Measurements from ENCODE around the gene DMD. TPM values are rescaled to one million over a fixed set of nuclear protein-coding genes. Genes with fewer than 3 reads are reported as not detected.

DMD gene
- total and polyA plus RNA-seq, 3 experiments from 2014 or later = 0.03 to 0.48 (median 0.40) TPM

GRCh38 chrX:31796624-31797023 lies 1414.7 kb downstream of the DMD start:
- Histone ChIP-seq H3K9me3 (ENCODE audit: low read length) (no peaks in the 10 kb centered on the region), H3K4me1 (ENCODE audit: insufficient read depth, low read length) (no peaks in the 10 kb centered on the region), H3K4me3 (ENCODE audit: low read length) (no peak overlapping the region), H3K27ac (ENCODE audit: low read depth, low read length) (no peak overlapping the region), H3K36me3 (ENCODE audit: insufficient read depth, low read length) (no peaks in the 10 kb centered on the region), H3K27me3 (ENCODE audit: insufficient read depth, low read length, poor library complexity, severe bottlenecking) (no peaks in the 10 kb centered on the region)
- Mint-ChIP-seq H3K9me3 (peaks cover 0 to 4% (median 2%) of the 10 kb centered on the region in 5 donors), H3K36me3 (no peaks in the 10 kb centered on the region), H3K27ac (no peak overlapping the region), H3K4me1 (no peaks in the 10 kb centered on the region), H3K4me3 (no peak overlapping the region), H3K27me3 (no peaks in the 10 kb centered on the region)
- CTCF ChIA-PET = no interaction called here
- POLR2A ChIA-PET = no interaction called here
- no peak for DNase-seq

DNA sequence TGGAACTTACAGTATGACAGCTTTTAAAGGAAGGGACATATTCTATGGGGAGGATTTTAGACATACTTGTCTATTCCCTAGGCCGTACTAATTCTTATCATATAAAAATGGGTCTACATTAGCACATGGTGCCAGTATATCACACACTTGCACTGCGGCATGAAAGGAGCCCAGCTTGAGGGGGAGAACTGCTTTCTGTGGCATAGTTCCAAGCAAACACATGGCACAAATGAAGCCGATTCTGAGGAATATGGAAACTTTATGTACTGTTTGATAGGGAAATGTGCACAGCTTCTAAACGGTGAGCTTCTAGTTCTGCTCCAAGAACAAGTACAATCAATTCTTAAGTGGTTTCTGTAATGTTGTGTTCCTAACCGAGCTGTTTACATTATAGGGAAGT lies 1463.9 kb downstream of the DMD start:
- CTCF ChIA-PET = no interaction called here

DNA sequence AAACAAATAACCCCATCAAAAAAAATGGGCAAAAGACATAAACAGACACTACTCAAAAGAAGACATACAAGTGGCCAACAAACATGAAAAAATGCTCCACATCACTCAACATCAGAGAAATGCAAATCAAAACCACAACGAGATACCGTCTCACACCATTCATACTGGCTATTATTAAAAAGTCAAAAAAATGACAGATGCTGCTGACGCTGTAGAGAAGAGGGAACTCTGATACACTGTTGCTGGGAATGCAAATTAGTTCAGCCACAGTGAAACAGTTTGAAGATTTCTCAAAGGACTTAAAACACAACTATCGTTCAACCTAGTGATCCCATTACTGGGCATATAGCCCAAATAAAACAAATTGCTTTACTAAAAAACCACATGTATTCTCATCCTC lies 1468.3 kb downstream of the DMD start:
- H3K9me3 Mint-ChIP-seq = peaks cover 5 to 15% (median 5%) of the 10 kb centered on the region in 5 donors
- Histone ChIP-seq H3K4me3 (ENCODE audit: low read length) (no peak overlapping the region), H3K4me1 (ENCODE audit: insufficient read depth, low read length) (no peaks in the 10 kb centered on the region), H3K27me3 (ENCODE audit: insufficient read depth, low read length, poor library complexity, severe bottlenecking) (no peaks in the 10 kb centered on the region), H3K36me3 (ENCODE audit: insufficient read depth, low read length) (no peaks in the 10 kb centered on the region), H3K27ac (ENCODE audit: low read depth, low read length) (no peak overlapping the region), H3K9me3 (ENCODE audit: low read length) (no peaks in the 10 kb centered on the region)
- H3K4me1 Mint-ChIP-seq = no peaks in the 10 kb centered on the region
- H3K27ac Mint-ChIP-seq = no peak overlapping the region
- H3K36me3 Mint-ChIP-seq = no peaks in the 10 kb centered on the region
- no peaks in the 10 kb centered on the region for H3K27me3 Mint-ChIP-seq
- ChIA-PET POLR2A (no interaction called here), CTCF (no interaction called here)
- DNase-seq = no peak
- H3K4me3 Mint-ChIP-seq = no peak overlapping the region

More for the DNA sequence above, 1463.9 kb downstream of the DMD start:
- Mint-ChIP-seq H3K27ac (no peak overlapping the region), H3K9me3 (peaks cover 3 to 13% (median 9%) of the 10 kb centered on the region in 5 donors), H3K36me3 (no peaks in the 10 kb centered on the region), H3K27me3 (peaks cover 0 to 2% of the 10 kb centered on the region in 2 donors), H3K4me3 (no peak overlapping the region), H3K4me1 (no peaks in the 10 kb centered on the region)
- H3K36me3 ChIP-seq (ENCODE audit: insufficient read depth, low read length) = no peaks in the 10 kb centered on the region
- H3K27ac ChIP-seq (ENCODE audit: low read depth, low read length) = no peak overlapping the region
- DNase-seq = no peak
- no peaks in the 10 kb centered on the region for H3K9me3 ChIP-seq (ENCODE audit: low read length)
- H3K4me3 ChIP-seq (ENCODE audit: low read length) = no peak overlapping the region
- H3K4me1 ChIP-seq (ENCODE audit: insufficient read depth, low read length) = no peaks in the 10 kb centered on the region
- POLR2A ChIA-PET = no interaction called here
- H3K27me3 ChIP-seq (ENCODE audit: insufficient read depth, low read length, poor library complexity, severe bottlenecking) = no peaks in the 10 kb centered on the region

- H3K27ac Mint-ChIP-seq = no peak overlapping the region
- no peak overlapping the region for H3K4me3 Mint-ChIP-seq
- H3K9me3 ChIP-seq (ENCODE audit: low read length) = no peaks in the 10 kb centered on the region
- no peak overlapping the region for H3K27ac ChIP-seq (ENCODE audit: low read depth, low read length)
- no peaks in the 10 kb centered on the region for H3K4me1 Mint-ChIP-seq
- H3K9me3 Mint-ChIP-seq = peaks cover 0 to 1% (median 0%) of the 10 kb centered on the region in 5 donors
- no peaks in the 10 kb centered on the region for H3K36me3 Mint-ChIP-seq
- no peak overlapping the region for H3K4me3 ChIP-seq (ENCODE audit: low read length)
- no peak for DNase-seq
- H3K27me3 ChIP-seq (ENCODE audit: insufficient read depth, low read length, poor library complexity, severe bottlenecking) = no peaks in the 10 kb centered on the region
- H3K36me3 ChIP-seq (ENCODE audit: insufficient read depth, low read length) = no peaks in the 10 kb centered on the region
- POLR2A ChIA-PET = no interaction called here
- H3K27me3 Mint-ChIP-seq = no peaks in the 10 kb centered on the region
- H3K4me1 ChIP-seq (ENCODE audit: insufficient read depth, low read length) = no peaks in the 10 kb centered on the region
- CTCF ChIA-PET = no interaction called here
Measured at GRCh38 chrX:31717474-31717873, 1493.9 kb downstream of the DMD start.

DNA sequence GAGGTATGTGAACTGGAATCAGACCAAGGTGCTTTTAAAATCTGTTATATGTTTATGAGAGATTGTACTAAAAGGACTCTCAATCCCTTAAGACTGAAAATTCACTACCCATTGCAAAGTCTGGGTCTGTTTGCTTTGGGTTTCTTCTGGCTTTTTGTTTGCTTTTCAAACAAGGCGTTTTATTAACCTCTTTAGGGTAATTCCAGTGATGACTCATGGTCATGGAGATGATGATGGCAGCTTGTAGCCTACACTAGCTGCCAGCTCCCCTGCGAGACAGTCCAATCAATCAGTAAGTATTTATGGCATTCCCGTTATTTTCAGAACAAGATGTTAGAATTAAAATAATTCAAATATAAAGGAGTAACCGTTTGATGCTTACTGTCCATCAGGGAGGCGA lies 1495.7 kb downstream of the DMD start:
- Histone ChIP-seq H3K4me1 (ENCODE audit: insufficient read depth, low read length) (no peaks in the 10 kb centered on the region), H3K27me3 (ENCODE audit: insufficient read depth, low read length, poor library complexity, severe bottlenecking) (no peaks in the 10 kb centered on the region), H3K9me3 (ENCODE audit: low read length) (no peaks in the 10 kb centered on the region), H3K36me3 (ENCODE audit: insufficient read depth, low read length) (no peaks in the 10 kb centered on the region), H3K4me3 (ENCODE audit: low read length) (no peak overlapping the region), H3K27ac (ENCODE audit: low read depth, low read length) (no peak overlapping the region)
- POLR2A ChIA-PET = no interaction called here
- CTCF ChIA-PET = no interaction called here
- no peak for DNase-seq
- H3K4me1 Mint-ChIP-seq = no peaks in the 10 kb centered on the region
- H3K36me3 Mint-ChIP-seq = no peaks in the 10 kb centered on the region
- no peaks in the 10 kb centered on the region for H3K27me3 Mint-ChIP-seq
- H3K27ac Mint-ChIP-seq = no peak overlapping the region
- no peaks in the 10 kb centered on the region for H3K9me3 Mint-ChIP-seq
- no peak overlapping the region for H3K4me3 Mint-ChIP-seq

- Histone ChIP-seq H3K27ac (ENCODE audit: low read depth, low read length) (no peak overlapping the region), H3K4me1 (ENCODE audit: insufficient read depth, low read length) (no peaks in the 10 kb centered on the region), H3K9me3 (ENCODE audit: low read length) (no peaks in the 10 kb centered on the region), H3K36me3 (ENCODE audit: insufficient read depth, low read length) (no peaks in the 10 kb centered on the region), H3K4me3 (ENCODE audit: low read length) (no peak overlapping the region), H3K27me3 (ENCODE audit: insufficient read depth, low read length, poor library complexity, severe bottlenecking) (no peaks in the 10 kb centered on the region)
- Mint-ChIP-seq H3K27me3 (peaks cover 0 to 2% of the 10 kb centered on the region in 2 donors), H3K4me3 (no peak overlapping the region), H3K36me3 (no peaks in the 10 kb centered on the region), H3K9me3 (no peaks in the 10 kb centered on the region), H3K4me1 (no peaks in the 10 kb centered on the region), H3K27ac (no peak overlapping the region)
- no peak for DNase-seq
- ChIA-PET CTCF (no interaction called here), POLR2A (no interaction called here)
Measured at GRCh38 chrX:31714797-31715196, 1496.6 kb downstream of the DMD start.

DNA sequence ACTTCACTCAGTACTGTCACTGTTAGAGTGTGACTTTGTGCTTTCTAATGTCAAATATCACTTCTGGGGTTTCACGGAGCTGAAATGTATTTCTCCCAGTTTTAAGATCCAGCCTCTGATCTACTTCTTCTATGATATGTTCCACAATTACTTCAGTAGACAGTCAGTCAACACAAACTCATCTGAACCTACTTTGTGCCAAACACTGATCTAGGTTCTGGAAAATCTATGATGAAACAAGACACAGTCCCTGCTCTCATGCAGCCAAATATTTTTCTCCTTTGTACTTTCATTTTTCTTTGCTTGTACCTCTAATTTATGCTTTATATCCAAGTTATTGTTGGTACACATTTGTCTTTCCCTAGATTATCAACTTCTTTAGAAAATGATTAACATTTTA lies 1498.2 kb downstream of the DMD start:
- H3K27ac Mint-ChIP-seq = no peak overlapping the region
- POLR2A ChIA-PET = no interaction called here
- H3K27ac ChIP-seq (ENCODE audit: low read depth, low read length) = no peak overlapping the region

DNA sequence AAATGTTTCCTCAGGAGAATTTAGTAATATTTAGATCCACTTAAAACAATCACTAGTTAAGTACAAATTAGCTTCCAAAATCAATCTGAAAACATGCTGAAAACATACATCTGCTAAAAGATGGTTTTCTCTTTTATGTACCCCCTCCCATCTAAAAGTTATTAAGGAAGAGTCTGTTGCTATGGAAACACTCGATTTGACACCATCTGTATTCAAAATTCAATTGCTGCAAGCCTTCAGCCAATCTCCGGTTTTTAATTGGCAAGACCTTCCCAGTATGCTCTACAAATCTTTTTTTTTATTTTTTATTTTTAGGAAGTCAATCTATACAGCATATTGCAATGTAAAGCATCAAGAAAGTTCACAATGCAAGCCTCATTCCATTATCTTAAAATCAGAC lies 1500.2 kb downstream of the DMD start:
- Histone ChIP-seq H3K9me3 (ENCODE audit: low read length) (no peaks in the 10 kb centered on the region), H3K4me1 (ENCODE audit: insufficient read depth, low read length) (no peaks in the 10 kb centered on the region), H3K27ac (ENCODE audit: low read depth, low read length) (no peak overlapping the region), H3K4me3 (ENCODE audit: low read length) (no peak overlapping the region), H3K36me3 (ENCODE audit: insufficient read depth, low read length) (no peaks in the 10 kb centered on the region), H3K27me3 (ENCODE audit: insufficient read depth, low read length, poor library complexity, severe bottlenecking) (no peaks in the 10 kb centered on the region)
- POLR2A ChIA-PET = no interaction called here
- CTCF ChIA-PET = no interaction called here
- H3K36me3 Mint-ChIP-seq = no peaks in the 10 kb centered on the region
- peaks cover 0 to 2% of the 10 kb centered on the region in 2 donors for H3K27me3 Mint-ChIP-seq
- H3K4me3 Mint-ChIP-seq = no peak overlapping the region
- H3K9me3 Mint-ChIP-seq = peaks cover 0 to 3% (median 0%) of the 10 kb centered on the region in 5 donors
- no peak overlapping the region for H3K27ac Mint-ChIP-seq
- no peaks in the 10 kb centered on the region for H3K4me1 Mint-ChIP-seq
- DNase-seq = no peak

More for the DNA sequence above, 1498.2 kb downstream of the DMD start:
- no peaks in the 10 kb centered on the region for H3K36me3 Mint-ChIP-seq
- CTCF ChIA-PET = no interaction called here
- no peak overlapping the region for H3K4me3 ChIP-seq (ENCODE audit: low read length)
- H3K27me3 Mint-ChIP-seq = peaks cover 0 to 2% of the 10 kb centered on the region in 2 donors
- H3K9me3 Mint-ChIP-seq = no peaks in the 10 kb centered on the region
- H3K4me1 ChIP-seq (ENCODE audit: insufficient read depth, low read length) = no peaks in the 10 kb centered on the region
- H3K36me3 ChIP-seq (ENCODE audit: insufficient read depth, low read length) = no peaks in the 10 kb centered on the region
- DNase-seq = no peak
- H3K9me3 ChIP-seq (ENCODE audit: low read length) = no peaks in the 10 kb centered on the region
- no peaks in the 10 kb centered on the region for H3K4me1 Mint-ChIP-seq
- H3K4me3 Mint-ChIP-seq = no peak overlapping the region
- no peaks in the 10 kb centered on the region for H3K27me3 ChIP-seq (ENCODE audit: insufficient read depth, low read length, poor library complexity, severe bottlenecking)

DNA sequence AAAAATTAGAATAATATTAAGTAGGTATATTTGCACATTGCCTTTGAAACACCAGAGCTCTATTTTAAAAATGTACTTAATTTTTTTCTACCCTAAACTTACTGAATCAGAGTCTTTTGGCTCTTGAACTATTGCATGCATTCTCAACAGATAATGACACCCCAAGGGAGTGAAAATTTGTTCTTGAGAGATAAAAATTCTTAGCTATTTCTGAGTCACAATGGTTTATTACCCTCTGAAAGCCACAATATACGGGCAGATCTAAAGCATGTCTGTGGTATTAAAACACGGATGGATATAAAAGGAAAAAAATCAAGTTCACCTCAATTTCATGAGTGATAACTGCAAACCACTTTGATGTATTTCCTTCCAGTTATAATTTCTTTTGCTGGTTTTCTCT lies 1503.2 kb downstream of the DMD start:
- Mint-ChIP-seq H3K4me3 (no peak overlapping the region), H3K27ac (no peak overlapping the region), H3K36me3 (no peaks in the 10 kb centered on the region), H3K4me1 (no peaks in the 10 kb centered on the region), H3K27me3 (peaks cover 0 to 5% of the 10 kb centered on the region in 2 donors), H3K9me3 (peaks cover 0 to 3% (median 0%) of the 10 kb centered on the region in 5 donors)
- Histone ChIP-seq H3K9me3 (ENCODE audit: low read length) (no peaks in the 10 kb centered on the region), H3K27me3 (ENCODE audit: insufficient read depth, low read length, poor library complexity, severe bottlenecking) (no peaks in the 10 kb centered on the region), H3K36me3 (ENCODE audit: insufficient read depth, low read length) (no peaks in the 10 kb centered on the region), H3K4me1 (ENCODE audit: insufficient read depth, low read length) (no peaks in the 10 kb centered on the region), H3K27ac (ENCODE audit: low read depth, low read length) (no peak overlapping the region), H3K4me3 (ENCODE audit: low read length) (no peak overlapping the region)
- ChIA-PET CTCF (no interaction called here), POLR2A (no interaction called here)
- DNase-seq = no peak

Measured in CD8-positive, alpha-beta memory T cell (primary cell).